ENCODE results near the gene ZIM2. TPM values are rescaled to one million over a fixed set of nuclear protein-coding genes. Genes with fewer than 3 reads are reported as not detected.

Gene ZIM2
- total and polyA plus RNA-seq, 2 experiments from 2014 or later: not detected

DNA sequence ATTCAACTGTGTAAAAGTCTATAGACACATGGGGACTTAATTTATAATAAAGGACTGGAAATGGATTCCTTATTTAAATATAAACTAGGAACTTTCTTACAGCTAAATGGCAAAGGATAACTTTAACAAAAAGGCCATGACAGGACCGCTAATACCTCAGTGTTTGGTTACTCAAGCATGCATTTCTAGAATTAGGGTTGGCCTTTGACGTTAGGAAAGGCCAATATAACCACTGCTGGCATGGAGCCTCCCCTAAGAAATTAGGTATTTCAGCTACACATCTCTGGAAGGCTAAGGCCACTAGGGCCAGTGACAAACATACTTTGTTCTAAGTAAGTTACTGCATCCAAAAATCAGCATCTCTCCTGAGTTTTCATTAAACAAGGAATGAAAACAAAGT is 9.3 kb downstream of the ZIM2 start:
- Histone ChIP-seq H3K4me1 (ENCODE audit: insufficient read depth) (no peaks in the 10 kb centered on the region), H3K9me2 (ENCODE audit: insufficient read depth) (no peaks in the 10 kb centered on the region), H2AFZ (no peak overlapping the region), H3F3A (replicated peaks; ENCODE audit: low read depth) (no peaks in the 10 kb centered on the region), H3K79me2 (replicated peaks; ENCODE audit: insufficient read depth) (no peaks in the 10 kb centered on the region), H3K27ac (ENCODE audit: low read depth) (no peak overlapping the region), H3K27me3 (ENCODE audit: insufficient read depth) (no peaks in the 10 kb centered on the region), H3K4me2 (no peak overlapping the region), H3K36me3 (ENCODE audit: insufficient read depth) (peaks cover 7% of the 10 kb centered on the region; the same call in 1 of the 2 replicates), H3K4me3 (no peak overlapping the region), H4K20me1 (replicated peaks; ENCODE audit: insufficient read depth) (no peaks in the 10 kb centered on the region)
- H3K4me1 Mint-ChIP-seq: no peaks in the 10 kb centered on the region
- TF ChIP-seq NANOG (IDR thresholded peaks at IDR 0.05; ENCODE audit: borderline replicate concordance): no peak
- TF ChIP-seq, protein P1, sequence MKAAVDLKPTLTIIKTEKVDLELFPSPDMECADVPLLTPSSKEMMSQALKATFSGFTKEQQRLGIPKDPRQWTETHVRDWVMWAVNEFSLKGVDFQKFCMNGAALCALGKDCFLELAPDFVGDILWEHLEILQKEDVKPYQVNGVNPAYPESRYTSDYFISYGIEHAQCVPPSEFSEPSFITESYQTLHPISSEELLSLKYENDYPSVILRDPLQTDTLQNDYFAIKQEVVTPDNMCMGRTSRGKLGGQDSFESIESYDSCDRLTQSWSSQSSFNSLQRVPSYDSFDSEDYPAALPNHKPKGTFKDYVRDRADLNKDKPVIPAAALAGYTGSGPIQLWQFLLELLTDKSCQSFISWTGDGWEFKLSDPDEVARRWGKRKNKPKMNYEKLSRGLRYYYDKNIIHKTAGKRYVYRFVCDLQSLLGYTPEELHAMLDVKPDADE (IDR thresholded peaks at IDR 0.05): no peak
- TF ChIP-seq JUNB (IDR thresholded peaks at IDR 0.05; ENCODE audit: unreplicated experiment): no peak
- no peak for TF ChIP-seq ZNF114 (CRISPR knock-in tag; IDR thresholded peaks at IDR 0.05)
- TF ChIP-seq, protein P2, sequence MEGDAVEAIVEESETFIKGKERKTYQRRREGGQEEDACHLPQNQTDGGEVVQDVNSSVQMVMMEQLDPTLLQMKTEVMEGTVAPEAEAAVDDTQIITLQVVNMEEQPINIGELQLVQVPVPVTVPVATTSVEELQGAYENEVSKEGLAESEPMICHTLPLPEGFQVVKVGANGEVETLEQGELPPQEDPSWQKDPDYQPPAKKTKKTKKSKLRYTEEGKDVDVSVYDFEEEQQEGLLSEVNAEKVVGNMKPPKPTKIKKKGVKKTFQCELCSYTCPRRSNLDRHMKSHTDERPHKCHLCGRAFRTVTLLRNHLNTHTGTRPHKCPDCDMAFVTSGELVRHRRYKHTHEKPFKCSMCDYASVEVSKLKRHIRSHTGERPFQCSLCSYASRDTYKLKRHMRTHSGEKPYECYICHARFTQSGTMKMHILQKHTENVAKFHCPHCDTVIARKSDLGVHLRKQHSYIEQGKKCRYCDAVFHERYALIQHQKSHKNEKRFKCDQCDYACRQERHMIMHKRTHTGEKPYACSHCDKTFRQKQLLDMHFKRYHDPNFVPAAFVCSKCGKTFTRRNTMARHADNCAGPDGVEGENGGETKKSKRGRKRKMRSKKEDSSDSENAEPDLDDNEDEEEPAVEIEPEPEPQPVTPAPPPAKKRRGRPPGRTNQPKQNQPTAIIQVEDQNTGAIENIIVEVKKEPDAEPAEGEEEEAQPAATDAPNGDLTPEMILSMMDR (conservative IDR thresholded peaks at IDR 0.05; ENCODE audit: low read depth in 2 of 2): no peak
- TF ChIP-seq, protein P3, sequence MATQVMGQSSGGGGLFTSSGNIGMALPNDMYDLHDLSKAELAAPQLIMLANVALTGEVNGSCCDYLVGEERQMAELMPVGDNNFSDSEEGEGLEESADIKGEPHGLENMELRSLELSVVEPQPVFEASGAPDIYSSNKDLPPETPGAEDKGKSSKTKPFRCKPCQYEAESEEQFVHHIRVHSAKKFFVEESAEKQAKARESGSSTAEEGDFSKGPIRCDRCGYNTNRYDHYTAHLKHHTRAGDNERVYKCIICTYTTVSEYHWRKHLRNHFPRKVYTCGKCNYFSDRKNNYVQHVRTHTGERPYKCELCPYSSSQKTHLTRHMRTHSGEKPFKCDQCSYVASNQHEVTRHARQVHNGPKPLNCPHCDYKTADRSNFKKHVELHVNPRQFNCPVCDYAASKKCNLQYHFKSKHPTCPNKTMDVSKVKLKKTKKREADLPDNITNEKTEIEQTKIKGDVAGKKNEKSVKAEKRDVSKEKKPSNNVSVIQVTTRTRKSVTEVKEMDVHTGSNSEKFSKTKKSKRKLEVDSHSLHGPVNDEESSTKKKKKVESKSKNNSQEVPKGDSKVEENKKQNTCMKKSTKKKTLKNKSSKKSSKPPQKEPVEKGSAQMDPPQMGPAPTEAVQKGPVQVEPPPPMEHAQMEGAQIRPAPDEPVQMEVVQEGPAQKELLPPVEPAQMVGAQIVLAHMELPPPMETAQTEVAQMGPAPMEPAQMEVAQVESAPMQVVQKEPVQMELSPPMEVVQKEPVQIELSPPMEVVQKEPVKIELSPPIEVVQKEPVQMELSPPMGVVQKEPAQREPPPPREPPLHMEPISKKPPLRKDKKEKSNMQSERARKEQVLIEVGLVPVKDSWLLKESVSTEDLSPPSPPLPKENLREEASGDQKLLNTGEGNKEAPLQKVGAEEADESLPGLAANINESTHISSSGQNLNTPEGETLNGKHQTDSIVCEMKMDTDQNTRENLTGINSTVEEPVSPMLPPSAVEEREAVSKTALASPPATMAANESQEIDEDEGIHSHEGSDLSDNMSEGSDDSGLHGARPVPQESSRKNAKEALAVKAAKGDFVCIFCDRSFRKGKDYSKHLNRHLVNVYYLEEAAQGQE (IDR thresholded peaks at IDR 0.05; ENCODE audit: unreplicated experiment): no peak
- TF ChIP-seq, protein P4, sequence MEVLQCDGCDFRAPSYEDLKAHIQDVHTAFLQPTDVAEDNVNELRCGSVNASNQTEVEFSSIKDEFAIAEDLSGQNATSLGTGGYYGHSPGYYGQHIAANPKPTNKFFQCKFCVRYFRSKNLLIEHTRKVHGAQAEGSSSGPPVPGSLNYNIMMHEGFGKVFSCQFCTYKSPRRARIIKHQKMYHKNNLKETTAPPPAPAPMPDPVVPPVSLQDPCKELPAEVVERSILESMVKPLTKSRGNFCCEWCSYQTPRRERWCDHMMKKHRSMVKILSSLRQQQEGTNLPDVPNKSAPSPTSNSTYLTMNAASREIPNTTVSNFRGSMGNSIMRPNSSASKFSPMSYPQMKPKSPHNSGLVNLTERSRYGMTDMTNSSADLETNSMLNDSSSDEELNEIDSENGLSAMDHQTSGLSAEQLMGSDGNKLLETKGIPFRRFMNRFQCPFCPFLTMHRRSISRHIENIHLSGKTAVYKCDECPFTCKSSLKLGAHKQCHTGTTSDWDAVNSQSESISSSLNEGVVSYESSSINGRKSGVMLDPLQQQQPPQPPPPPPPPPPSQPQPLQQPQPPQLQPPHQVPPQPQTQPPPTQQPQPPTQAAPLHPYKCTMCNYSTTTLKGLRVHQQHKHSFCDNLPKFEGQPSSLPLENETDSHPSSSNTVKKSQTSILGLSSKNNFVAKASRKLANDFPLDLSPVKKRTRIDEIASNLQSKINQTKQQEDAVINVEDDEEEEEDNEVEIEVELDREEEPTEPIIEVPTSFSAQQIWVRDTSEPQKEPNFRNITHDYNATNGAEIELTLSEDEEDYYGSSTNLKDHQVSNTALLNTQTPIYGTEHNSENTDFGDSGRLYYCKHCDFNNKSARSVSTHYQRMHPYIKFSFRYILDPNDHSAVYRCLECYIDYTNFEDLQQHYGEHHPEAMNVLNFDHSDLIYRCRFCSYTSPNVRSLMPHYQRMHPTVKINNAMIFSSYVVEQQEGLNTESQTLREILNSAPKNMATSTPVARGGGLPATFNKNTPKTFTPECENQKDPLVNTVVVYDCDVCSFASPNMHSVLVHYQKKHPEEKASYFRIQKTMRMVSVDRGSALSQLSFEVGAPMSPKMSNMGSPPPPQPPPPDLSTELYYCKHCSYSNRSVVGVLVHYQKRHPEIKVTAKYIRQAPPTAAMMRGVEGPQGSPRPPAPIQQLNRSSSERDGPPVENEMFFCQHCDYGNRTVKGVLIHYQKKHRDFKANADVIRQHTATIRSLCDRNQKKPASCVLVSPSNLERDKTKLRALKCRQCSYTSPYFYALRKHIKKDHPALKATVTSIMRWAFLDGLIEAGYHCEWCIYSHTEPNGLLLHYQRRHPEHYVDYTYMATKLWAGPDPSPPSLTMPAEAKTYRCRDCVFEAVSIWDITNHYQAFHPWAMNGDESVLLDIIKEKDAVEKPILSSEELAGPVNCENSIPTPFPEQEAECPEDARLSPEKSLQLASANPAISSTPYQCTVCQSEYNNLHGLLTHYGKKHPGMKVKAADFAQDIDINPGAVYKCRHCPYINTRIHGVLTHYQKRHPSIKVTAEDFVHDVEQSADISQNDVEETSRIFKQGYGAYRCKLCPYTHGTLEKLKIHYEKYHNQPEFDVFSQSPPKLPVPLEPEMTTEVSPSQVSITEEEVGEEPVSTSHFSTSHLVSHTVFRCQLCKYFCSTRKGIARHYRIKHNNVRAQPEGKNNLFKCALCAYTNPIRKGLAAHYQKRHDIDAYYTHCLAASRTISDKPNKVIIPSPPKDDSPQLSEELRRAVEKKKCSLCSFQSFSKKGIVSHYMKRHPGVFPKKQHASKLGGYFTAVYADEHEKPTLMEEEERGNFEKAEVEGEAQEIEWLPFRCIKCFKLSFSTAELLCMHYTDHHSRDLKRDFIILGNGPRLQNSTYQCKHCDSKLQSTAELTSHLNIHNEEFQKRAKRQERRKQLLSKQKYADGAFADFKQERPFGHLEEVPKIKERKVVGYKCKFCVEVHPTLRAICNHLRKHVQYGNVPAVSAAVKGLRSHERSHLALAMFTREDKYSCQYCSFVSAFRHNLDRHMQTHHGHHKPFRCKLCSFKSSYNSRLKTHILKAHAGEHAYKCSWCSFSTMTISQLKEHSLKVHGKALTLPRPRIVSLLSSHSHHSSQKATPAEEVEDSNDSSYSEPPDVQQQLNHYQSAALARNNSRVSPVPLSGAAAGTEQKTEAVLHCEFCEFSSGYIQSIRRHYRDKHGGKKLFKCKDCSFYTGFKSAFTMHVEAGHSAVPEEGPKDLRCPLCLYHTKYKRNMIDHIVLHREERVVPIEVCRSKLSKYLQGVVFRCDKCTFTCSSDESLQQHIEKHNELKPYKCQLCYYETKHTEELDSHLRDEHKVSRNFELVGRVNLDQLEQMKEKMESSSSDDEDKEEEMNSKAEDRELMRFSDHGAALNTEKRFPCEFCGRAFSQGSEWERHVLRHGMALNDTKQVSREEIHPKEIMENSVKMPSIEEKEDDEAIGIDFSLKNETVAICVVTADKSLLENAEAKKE (CRISPR knock-in tag; IDR thresholded peaks at IDR 0.05): no peak
- TF ChIP-seq POLR2AphosphoS5 (IDR thresholded peaks at IDR 0.05; ENCODE audit: low read depth): no peak
- no peak for TF ChIP-seq ZNF331 (CRISPR knock-in tag; IDR thresholded peaks at IDR 0.05; ENCODE audit: low read depth)
- no peak for TF ChIP-seq CREB1 (CRISPR knock-in tag; IDR thresholded peaks at IDR 0.05; ENCODE audit: low read depth)
- TF ChIP-seq STAT1 (IDR thresholded peaks at IDR 0.05; ENCODE audit: unreplicated experiment): no peak
- no peak for TF ChIP-seq EZH2phosphoT487 (IDR thresholded peaks at IDR 0.05; ENCODE audit: unreplicated experiment)
- TF ChIP-seq EZH2 (IDR thresholded peaks at IDR 0.05; ENCODE audit: low read depth, unreplicated experiment): no peak
- H3K9me3 Mint-ChIP-seq: peaks cover 100% of the 10 kb centered on the region
- H3K27me3 Mint-ChIP-seq (ENCODE audit: insufficient read depth, low read depth, poor library complexity): peaks cover 6% of the 10 kb centered on the region
- ATAC-seq (no peak), DNase-seq (ENCODE audit: low spot score) (no peak)
- peaks cover 37% of the 10 kb centered on the region for H3K36me3 Mint-ChIP-seq (ENCODE audit: low read depth)
- H3K27ac Mint-ChIP-seq: no peak overlapping the region
- H3K4me3 Mint-ChIP-seq: no peak overlapping the region
